Suprapubic skin (tissue), 4 donors: Measurements from ENCODE around the gene PRKG2. TPM values are rescaled to one million over a fixed set of nuclear protein-coding genes. Genes with fewer than 3 reads are reported as not detected.

Experiments used
- DNase-seq, 2 donors: peaks; one replicate each; pipeline ENCODE4 v3.0.0-alpha.2; 2019; ENCODE audit warnings: low spot score in 2 of 2
- H3K27ac ChIP-seq: fragments of 200-600 bp; sonication (generic); one replicate; pipeline ENCODE4 v1.5.1; 2019
- H3K27me3 ChIP-seq: fragments of 200-600 bp; sonication (generic); one replicate; pipeline ENCODE4 v1.5.1; 2019
- H3K36me3 ChIP-seq: fragments of 200-600 bp; sonication (generic); one replicate; pipeline ENCODE4 v1.5.1; 2019
- H3K4me1 ChIP-seq: fragments of 200-600 bp; sonication (generic); one replicate; pipeline ENCODE4 v1.5.1; 2019
- H3K4me3 ChIP-seq: fragments of 200-600 bp; sonication (generic); one replicate; pipeline ENCODE4 v1.5.1; 2019; ENCODE audit warnings: mild to moderate bottlenecking
- H3K9me3 ChIP-seq: fragments of 200-600 bp; sonication (generic); one replicate; pipeline ENCODE4 v1.5.1; 2019
- CTCF ChIP-seq, 2 donors: fragments of 200-600 bp in 1 of 2; fragments of 450-650 bp in 1 of 2; sonication (generic) in 1 of 2; IDR thresholded peaks; one replicate each; pipeline ENCODE4 v1.5.1; 2016 to 2019; ENCODE audit warnings: antibody characterized with exemption in 2 of 2, mild to moderate bottlenecking in 1 of 2, moderate library complexity in 1 of 2
- EP300 ChIP-seq: sonication (generic); formaldehyde crosslinking; IDR thresholded peaks from one replicate; pipeline ENCODE4 v1.6.1; 2017; ENCODE audit warnings: antibody characterized with exemption
- POLR2A ChIP-seq, 2 donors: fragments of 450-650 bp; IDR thresholded peaks; one replicate each; pipeline ENCODE4 v1.6.1; 2017; ENCODE audit warnings: antibody characterized with exemption in 2 of 2, mild to moderate bottlenecking in 2 of 2, moderate library complexity in 2 of 2
- POLR2AphosphoS5 ChIP-seq, 3 donors: sonication (generic); formaldehyde crosslinking; IDR thresholded peaks; one replicate each; pipeline ENCODE4 v1.6.1; 2017; ENCODE audit warnings: antibody characterized with exemption in 3 of 3
- WGBS: methylation state at CpG from one replicate; pipeline ENCODE4 v1.1.5; 2018; 5-methylcytosine and 5-hydroxymethylcytosine counted together
- total RNA-seq, 4 donors: library from RNA; depleted of rRNA; stranded (reverse); fragments of >200 nt; gene quantifications; one replicate each; pipeline ENCODE4 v1.1.0, GENCODE V29; 2016

The PRKG2 gene
- total RNA-seq, 4 donors from 2014 or later, result 0.79 to 2.5 (median 1.7) TPM

- no peaks in the 10 kb centered on the region for H3K9me3 ChIP-seq
- no peaks in the 10 kb centered on the region for H3K4me1 ChIP-seq
- DNase-seq, result no peak
- H3K4me3 ChIP-seq, result no peak overlapping the region
- no peak for TF ChIP-seq POLR2A (IDR thresholded peaks at IDR 0.05)
- no peak for TF ChIP-seq EP300
- no peak for TF ChIP-seq POLR2AphosphoS5 (IDR thresholded peaks at IDR 0.05)
- no peak for TF ChIP-seq CTCF (IDR thresholded peaks at IDR 0.05)
- no peak overlapping the region for H3K27ac ChIP-seq
- H3K27me3 ChIP-seq, result no peaks in the 10 kb centered on the region
- WGBS, result 80% methylated on average over 9 of the region's 9 CpGs
- H3K36me3 ChIP-seq, result no peaks in the 10 kb centered on the region
These were observed 10.5 kb downstream of the PRKG2 start for GRCh38 chr4:81204571-81204970.

GRCh38 chr4:81199831-81200230, 15.2 kb downstream of the PRKG2 start:
- no peaks in the 10 kb centered on the region for H3K4me1 ChIP-seq
- no peak for DNase-seq
- H3K27me3 ChIP-seq, result no peaks in the 10 kb centered on the region
- no peak overlapping the region for H3K4me3 ChIP-seq
- no peaks in the 10 kb centered on the region for H3K9me3 ChIP-seq
- no peaks in the 10 kb centered on the region for H3K36me3 ChIP-seq
- H3K27ac ChIP-seq, result no peak overlapping the region
- TF ChIP-seq EP300, result no peak
- TF ChIP-seq POLR2AphosphoS5 (IDR thresholded peaks at IDR 0.05), result no peak
- no peak for TF ChIP-seq CTCF (IDR thresholded peaks at IDR 0.05)
- no peak for TF ChIP-seq POLR2A (IDR thresholded peaks at IDR 0.05)

GRCh38 chr4:81198609-81199008, 16.4 kb downstream of the PRKG2 start:
- H3K4me3 ChIP-seq, result no peak overlapping the region
- no peak overlapping the region for H3K27ac ChIP-seq
- no peak for DNase-seq
- WGBS, result 70% methylated on average over 1 of the region's 1 CpG
- TF ChIP-seq POLR2AphosphoS5 (IDR thresholded peaks at IDR 0.05) (no peak), CTCF (IDR thresholded peaks at IDR 0.05) (no peak), EP300 (no peak), POLR2A (IDR thresholded peaks at IDR 0.05) (no peak)
- no peaks in the 10 kb centered on the region for H3K27me3 ChIP-seq
- H3K9me3 ChIP-seq, result no peaks in the 10 kb centered on the region
- H3K36me3 ChIP-seq, result no peaks in the 10 kb centered on the region
- H3K4me1 ChIP-seq, result no peaks in the 10 kb centered on the region

- no peaks in the 10 kb centered on the region for H3K27me3 ChIP-seq
- WGBS, result 37% methylated on average over 4 of the region's 4 CpGs
- H3K9me3 ChIP-seq, result no peaks in the 10 kb centered on the region
- TF ChIP-seq EP300 (no peak), POLR2A (IDR thresholded peaks at IDR 0.05) (no peak), POLR2AphosphoS5 (IDR thresholded peaks at IDR 0.05) (no peak), CTCF (IDR thresholded peaks at IDR 0.05) (no peak)
- H3K4me1 ChIP-seq, result no peaks in the 10 kb centered on the region
- no peak for DNase-seq
- H3K27ac ChIP-seq, result no peak overlapping the region
- H3K4me3 ChIP-seq, result no peak overlapping the region
- H3K36me3 ChIP-seq, result no peaks in the 10 kb centered on the region
These were observed 17.0 kb downstream of the PRKG2 start for GRCh38 chr4:81197864-81198524.

- WGBS, result 75% methylated on average over 3 of the region's 3 CpGs
- TF ChIP-seq EP300 (no peak), POLR2AphosphoS5 (IDR thresholded peaks at IDR 0.05) (no peak), POLR2A (IDR thresholded peaks at IDR 0.05) (no peak), CTCF (IDR thresholded peaks at IDR 0.05) (no peak)
- Histone ChIP-seq H3K9me3 (no peaks in the 10 kb centered on the region), H3K27me3 (no peaks in the 10 kb centered on the region), H3K27ac (no peak overlapping the region), H3K4me3 (no peak overlapping the region), H3K4me1 (no peaks in the 10 kb centered on the region), H3K36me3 (no peaks in the 10 kb centered on the region)
- DNase-seq, result no peak
These were observed 18.8 kb downstream of the PRKG2 start for GRCh38 chr4:81196126-81196650.
